Activated B cell treated with CpG ODN at 0.5 μM for 24 hours (primary cell): Measurements from ENCODE around the gene WDR37. TPM values are rescaled to one million over a fixed set of nuclear protein-coding genes. Genes with fewer than 3 reads are reported as not detected.

Source experiments
- ATAC-seq: fragments of 200-7000 bp; cut with Tn5 transposase; one replicate; pipeline ENCODE4 v1.10.0; 2021; ENCODE audit warnings: low read depth, mild to moderate bottlenecking, moderate library complexity
- CTCF ChIA-PET: fragments of 350-600 bp; sonication (Branson Sonifier 250); formaldehyde crosslinking; loops from one replicate; lab custom pipeline; 2021; ENCODE audit warnings: antibody characterized with exemption; lab: Charles Lee
- POLR2A ChIA-PET: fragments of 350-600 bp; sonication (Branson Sonifier 250); formaldehyde crosslinking; loops from one replicate; lab custom pipeline; 2021; ENCODE audit warnings: antibody characterized with exemption; lab: Charles Lee
- DNase-seq: peaks from one replicate; pipeline ENCODE4 v3.0.0; 2022
- H3K27ac Mint-ChIP-seq: one replicate; pipeline ENCODE4 v1.8.0; 2020; ENCODE audit warnings: mixed read lengths
- H3K27me3 Mint-ChIP-seq: one replicate; pipeline ENCODE4 v1.8.0; 2021; ENCODE audit warnings: mixed read lengths
- H3K36me3 Mint-ChIP-seq: one replicate; pipeline ENCODE4 v1.8.0; 2021; ENCODE audit warnings: low read depth, mixed read lengths
- H3K4me1 Mint-ChIP-seq: one replicate; pipeline ENCODE4 v1.8.0; 2021; ENCODE audit warnings: mixed read lengths
- H3K4me3 Mint-ChIP-seq: one replicate; pipeline ENCODE4 v1.8.0; 2020; ENCODE audit warnings: mild to moderate bottlenecking, mixed read lengths
- H3K9me3 Mint-ChIP-seq: one replicate; pipeline ENCODE4 v1.8.0; 2020; ENCODE audit warnings: mixed read lengths
- intact Hi-C: fragments of 100-400 bp; cut with micrococcal nuclease; formaldehyde crosslinking; loops from one replicate; pipeline ENCODE4 v1.15.1; 2024
- total RNA-seq: library from RNA; stranded (reverse); gene quantifications from 2 replicates; pipeline ENCODE4 v1.2.3, GENCODE V29; 2022
- TF ChIP-seq, protein P1 (sequence below): fragments of 200-600 bp; IDR thresholded peaks from one replicate; pipeline ENCODE4 v1.8.0; 2022; ENCODE audit warnings: antibody characterized with exemption, mild to moderate bottlenecking

The WDR37 gene
- total RNA-seq, 1 donor from 2014 or later: 20.0 TPM

DNA sequence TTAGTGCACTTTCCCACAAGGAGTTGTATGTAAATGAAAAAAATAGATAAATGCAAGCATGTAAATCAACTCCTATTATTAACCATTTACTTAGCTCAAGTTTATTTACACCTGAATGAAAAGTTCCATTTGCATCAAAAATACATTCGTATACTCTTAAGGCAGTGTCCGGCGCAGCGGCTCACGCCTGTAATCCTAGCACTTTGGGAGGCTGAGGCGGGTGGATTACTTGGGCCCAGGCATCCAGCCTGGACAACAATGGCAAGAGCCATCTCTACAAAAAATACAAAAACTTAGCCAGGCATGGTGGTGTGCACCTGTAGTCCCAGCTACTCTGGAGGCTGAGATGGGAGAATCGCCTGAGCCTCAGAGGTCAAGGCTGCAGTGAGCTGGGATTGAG, 26.3 kb upstream of the WDR37 start:
- ChIA-PET POLR2A (no interaction called here), CTCF (no interaction called here)
- intact Hi-C loops: no loop called here
- Mint-ChIP-seq H3K4me1 (no peaks in the 10 kb centered on the region), H3K36me3 (no peaks in the 10 kb centered on the region), H3K27ac (no peak overlapping the region), H3K4me3 (no peak overlapping the region), H3K9me3 (no peaks in the 10 kb centered on the region), H3K27me3 (no peaks in the 10 kb centered on the region)
- no peak for DNase-seq
- ATAC-seq: no peak
- TF ChIP-seq, protein P1, sequence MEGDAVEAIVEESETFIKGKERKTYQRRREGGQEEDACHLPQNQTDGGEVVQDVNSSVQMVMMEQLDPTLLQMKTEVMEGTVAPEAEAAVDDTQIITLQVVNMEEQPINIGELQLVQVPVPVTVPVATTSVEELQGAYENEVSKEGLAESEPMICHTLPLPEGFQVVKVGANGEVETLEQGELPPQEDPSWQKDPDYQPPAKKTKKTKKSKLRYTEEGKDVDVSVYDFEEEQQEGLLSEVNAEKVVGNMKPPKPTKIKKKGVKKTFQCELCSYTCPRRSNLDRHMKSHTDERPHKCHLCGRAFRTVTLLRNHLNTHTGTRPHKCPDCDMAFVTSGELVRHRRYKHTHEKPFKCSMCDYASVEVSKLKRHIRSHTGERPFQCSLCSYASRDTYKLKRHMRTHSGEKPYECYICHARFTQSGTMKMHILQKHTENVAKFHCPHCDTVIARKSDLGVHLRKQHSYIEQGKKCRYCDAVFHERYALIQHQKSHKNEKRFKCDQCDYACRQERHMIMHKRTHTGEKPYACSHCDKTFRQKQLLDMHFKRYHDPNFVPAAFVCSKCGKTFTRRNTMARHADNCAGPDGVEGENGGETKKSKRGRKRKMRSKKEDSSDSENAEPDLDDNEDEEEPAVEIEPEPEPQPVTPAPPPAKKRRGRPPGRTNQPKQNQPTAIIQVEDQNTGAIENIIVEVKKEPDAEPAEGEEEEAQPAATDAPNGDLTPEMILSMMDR: no peak

DNA sequence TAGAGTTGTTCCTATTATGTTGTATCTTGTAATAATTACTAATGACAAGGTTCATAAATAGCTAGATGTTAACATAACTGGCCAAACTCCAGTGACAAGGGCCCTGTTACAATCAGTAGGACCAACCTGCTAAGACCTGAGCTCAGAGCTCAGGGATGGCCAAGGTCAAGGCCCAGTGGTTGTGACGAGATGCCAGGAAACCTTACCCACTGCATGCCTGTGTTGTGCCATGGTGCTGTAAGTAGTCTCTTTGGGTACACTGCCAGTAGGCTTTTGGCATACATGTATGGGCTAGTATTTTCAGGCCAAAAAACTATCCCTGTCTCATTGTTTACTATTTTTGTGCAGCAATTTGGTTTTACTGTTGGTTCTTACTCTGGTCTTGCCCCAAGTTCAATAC, 22.6 kb upstream of the WDR37 start:
- DNase-seq (no peak), ATAC-seq (no peak)
- CTCF ChIA-PET: no interaction called here
- Mint-ChIP-seq H3K4me1 (peaks cover 27% of the 10 kb centered on the region), H3K9me3 (no peaks in the 10 kb centered on the region), H3K27ac (no peak overlapping the region), H3K4me3 (no peak overlapping the region), H3K36me3 (peaks cover 17% of the 10 kb centered on the region), H3K27me3 (no peaks in the 10 kb centered on the region)
- POLR2A ChIA-PET: no interaction called here
- intact Hi-C loops: no loop called here
- TF ChIP-seq, protein P1: no peak

DNA sequence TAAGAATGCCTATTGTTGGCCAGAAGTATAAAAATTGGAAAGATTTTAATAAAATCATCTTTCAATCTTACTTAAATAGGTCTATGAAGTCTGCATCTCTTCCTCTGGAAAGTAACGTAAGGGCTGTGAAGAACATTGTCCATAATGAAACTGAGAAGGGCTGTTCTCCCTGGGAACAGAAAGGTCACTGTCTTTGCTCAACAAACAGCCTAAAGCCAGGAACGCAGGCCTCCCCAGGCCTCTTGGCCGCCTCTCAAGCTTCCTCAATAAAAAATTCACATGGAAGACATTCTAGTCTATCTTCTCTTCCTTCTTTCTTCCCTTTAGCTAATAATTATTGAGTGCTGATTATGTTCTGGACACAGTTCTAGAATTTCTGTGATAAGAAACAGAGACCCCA, 21.4 kb upstream of the WDR37 start:
- DNase-seq: no peak
- ChIA-PET POLR2A (interaction anchor here (2.1 to 4.1 kb wide), 2 partner anchors 15 to 21 kb away, joined by 15 to 69 read pairs; partner anchors contain the start of genes IDI1 and WDR37), CTCF (no interaction called here)
- Mint-ChIP-seq H3K27ac (no peak overlapping the region), H3K4me3 (no peak overlapping the region), H3K9me3 (no peaks in the 10 kb centered on the region), H3K36me3 (peaks cover 18% of the 10 kb centered on the region), H3K4me1 (peaks cover 27% of the 10 kb centered on the region), H3K27me3 (no peaks in the 10 kb centered on the region)
- ATAC-seq: no peak
- intact Hi-C loops: no loop called here
- TF ChIP-seq, protein P1: no peak

DNA sequence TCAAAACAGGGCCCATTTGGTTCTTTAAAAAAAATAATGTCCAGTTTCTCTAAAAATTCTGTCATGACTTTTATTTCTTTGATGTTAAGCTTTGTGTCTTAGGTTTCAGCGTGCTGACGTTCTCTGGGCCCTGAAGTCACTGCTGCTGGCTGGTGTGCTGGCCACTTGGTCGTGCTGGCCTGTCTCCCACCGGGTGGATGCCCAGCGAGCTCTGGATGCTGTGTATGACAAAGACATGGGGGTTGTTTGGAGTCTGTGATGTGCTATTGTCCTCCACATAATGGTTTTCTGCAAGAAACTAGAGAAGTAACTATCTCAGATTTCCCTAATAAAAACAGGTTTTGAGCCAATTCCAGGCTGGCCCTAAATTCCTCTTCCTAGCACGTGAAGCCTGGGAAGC, 21.0 kb upstream of the WDR37 start:
- ChIA-PET CTCF (no interaction called here), POLR2A (interaction anchor here (2.1 to 4.1 kb wide), 2 partner anchors 14 to 21 kb away, joined by 15 to 69 read pairs; partner anchors contain the start of genes IDI1 and WDR37)
- H3K27ac Mint-ChIP-seq: no peak overlapping the region
- TF ChIP-seq, protein P1: no peak
- H3K27me3 Mint-ChIP-seq: no peaks in the 10 kb centered on the region
- peaks cover 21% of the 10 kb centered on the region for H3K36me3 Mint-ChIP-seq
- H3K9me3 Mint-ChIP-seq: no peaks in the 10 kb centered on the region
- H3K4me3 Mint-ChIP-seq: no peak overlapping the region
- intact Hi-C loops: no loop called here
- ATAC-seq (no peak), DNase-seq (no peak)
- peaks cover 30% of the 10 kb centered on the region for H3K4me1 Mint-ChIP-seq

DNA sequence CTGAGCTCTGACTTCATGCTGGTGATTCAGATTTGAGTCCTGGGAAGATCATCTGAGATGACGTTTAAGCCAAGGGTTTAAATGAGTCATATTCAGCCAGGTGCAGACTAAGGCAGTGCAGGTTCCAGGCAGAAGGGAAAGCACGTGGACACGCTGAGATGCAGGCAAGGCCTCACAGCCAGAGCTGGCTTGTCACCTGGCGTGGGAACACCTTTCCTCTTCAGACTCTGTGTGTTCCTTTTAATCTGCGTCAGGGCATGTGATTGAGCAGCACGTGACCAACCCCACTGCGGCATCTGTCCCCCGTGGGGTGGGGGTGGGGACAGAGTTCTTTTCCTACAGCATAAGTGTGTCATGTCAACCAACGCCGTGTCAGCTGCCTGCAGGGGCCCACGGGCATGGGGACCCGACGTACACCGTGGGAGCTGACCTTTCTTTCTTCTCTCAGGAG, 19.8 kb upstream of the WDR37 start:
- ChIA-PET CTCF (no interaction called here), POLR2A (interaction anchor here (1.0 to 4.1 kb wide), 5 partner anchors 13 to 106 kb away, joined by 3 to 69 read pairs (median 3); partner anchors contain the start of genes IDI1 and WDR37)
- peak overlapping the region; percentile 72 for H3K27ac Mint-ChIP-seq
- DNase-seq (peak; percentile 27), ATAC-seq (peak; percentile 90)
- H3K4me3 Mint-ChIP-seq: peak overlapping the region; percentile 20
- H3K27me3 Mint-ChIP-seq: no peaks in the 10 kb centered on the region
- no peaks in the 10 kb centered on the region for H3K9me3 Mint-ChIP-seq
- H3K4me1 Mint-ChIP-seq: peaks cover 30% of the 10 kb centered on the region
- intact Hi-C loops: no loop called here
- H3K36me3 Mint-ChIP-seq: peaks cover 31% of the 10 kb centered on the region
- TF ChIP-seq, protein P1: no peak
